Effector memory CD4-positive, alpha-beta T cell (primary cell): ENCODE results near the gene PSMG3.
A peak's percentile ranks its signal among the peaks of the same experiment; 100 is the strongest.

Source experiments
- DNase-seq, 3 donors: peaks; one replicate each; pipeline ENCODE4 v3.0.0-alpha.2; 2020
- H3K27ac ChIP-seq: 2 replicates; pipeline ENCODE4 v1.7.0; 2013; ENCODE audit warnings: mild to moderate bottlenecking, low read length, moderate library complexity; ENCODE audit not compliant: insufficient read depth, poor library complexity, severe bottlenecking
- H3K27me3 ChIP-seq: replicated peaks from 2 replicates; pipeline ENCODE4 v1.7.0; 2013; ENCODE audit warnings: mild to moderate bottlenecking, low read length; ENCODE audit not compliant: insufficient read depth, control insufficient read depth, poor library complexity, severe bottlenecking
- H3K36me3 ChIP-seq: 2 replicates; pipeline ENCODE4 v1.7.0; 2013; ENCODE audit warnings: mild to moderate bottlenecking, low read length, moderate library complexity; ENCODE audit not compliant: control insufficient read depth, insufficient read depth
- H3K4me1 ChIP-seq: 2 replicates; pipeline ENCODE4 v1.7.0; 2013; ENCODE audit warnings: low read length, mild to moderate bottlenecking; ENCODE audit not compliant: control insufficient read depth, insufficient read depth, poor library complexity, severe bottlenecking
- H3K4me3 ChIP-seq: 2 replicates; pipeline ENCODE4 v1.7.0; 2013; ENCODE audit warnings: low read length, low read depth, mild to moderate bottlenecking; ENCODE audit not compliant: insufficient read depth, poor library complexity, severe bottlenecking
- H3K9me3 ChIP-seq: 2 replicates; pipeline ENCODE4 v1.7.0; 2013; ENCODE audit warnings: mild to moderate bottlenecking, low read length, moderate library complexity; ENCODE audit not compliant: control insufficient read depth
- total RNA-seq, 3 donors: gene quantifications; one replicate each; lab custom pipeline; 2026; lab: John Stamatoyannopoulos, UW

Gene PSMG3, protein sequence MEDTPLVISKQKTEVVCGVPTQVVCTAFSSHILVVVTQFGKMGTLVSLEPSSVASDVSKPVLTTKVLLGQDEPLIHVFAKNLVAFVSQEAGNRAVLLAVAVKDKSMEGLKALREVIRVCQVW
- total RNA-seq: 18.6 to 20.9 (median 19.2) reads per million in 3 donors

DNA sequence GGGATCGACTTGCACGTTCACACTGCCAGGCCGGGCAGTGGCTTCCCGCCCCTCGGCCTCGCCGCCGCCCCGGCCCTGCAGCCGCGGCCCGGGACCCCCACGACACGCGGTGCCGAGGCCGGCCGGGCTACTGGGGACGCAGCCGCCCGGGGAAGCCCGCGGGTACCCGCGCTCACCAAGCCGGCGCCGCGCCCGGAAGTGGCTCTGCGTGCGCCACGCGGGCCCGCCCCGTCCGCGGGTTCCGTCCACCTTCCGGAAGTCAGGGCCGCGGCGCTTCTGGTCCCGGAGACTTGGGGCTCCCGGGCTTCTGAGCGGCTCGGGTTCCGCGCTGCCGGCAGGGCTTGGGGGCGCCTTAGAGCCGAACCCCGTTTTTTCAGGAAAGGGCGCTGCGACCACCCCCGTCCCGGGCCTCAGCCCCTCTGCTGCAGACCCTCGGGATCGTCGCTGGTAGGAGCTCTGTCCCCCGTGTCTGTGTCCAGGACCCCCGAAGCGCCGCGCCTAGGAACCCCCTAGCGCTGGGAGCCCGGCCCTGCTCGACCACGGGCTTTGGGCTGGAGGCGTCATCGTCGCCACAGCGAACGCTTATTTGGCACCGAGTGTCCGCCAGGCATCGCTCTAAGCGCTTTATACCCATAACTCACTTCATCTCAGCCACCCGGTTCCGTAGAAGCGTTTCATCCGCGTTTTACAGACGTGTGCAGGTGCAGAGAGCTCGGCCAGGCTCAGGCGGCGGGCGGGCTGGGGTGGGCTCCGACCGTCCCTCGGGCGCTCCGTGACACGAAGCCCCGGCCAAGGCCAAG, at the start of gene PSMG3:
PSMG3 (minus strand) TSS at position 200 of the 800 bp plus-strand sequence. CDS start 693 bp downstream, outside the sequence.
- Histone ChIP-seq H3K27ac (peak within 1 kb of the TSS; percentile 77), H3K9me3 (no peaks in the 10 kb centered on the region), H3K27me3 (no peaks in the 10 kb centered on the region), H3K36me3 (peaks cover 10% of the 10 kb centered on the region), H3K4me1 (peaks cover 15% of the 10 kb centered on the region), H3K4me3 (peak within 1 kb of the TSS; percentile 95)
- peak; percentile 67 to 77 (median 70) for DNase-seq

- Histone ChIP-seq H3K27me3 (no peaks in the 10 kb centered on the region), H3K4me1 (no peaks in the 10 kb centered on the region), H3K9me3 (no peaks in the 10 kb centered on the region), H3K27ac (no peak overlapping the region), H3K4me3 (no peak overlapping the region), H3K36me3 (no peaks in the 10 kb centered on the region)
- DNase-seq: no peak
Observed at GRCh38 chr7:1618475-1618874, 48.6 kb upstream of the PSMG3 start.

DNA sequence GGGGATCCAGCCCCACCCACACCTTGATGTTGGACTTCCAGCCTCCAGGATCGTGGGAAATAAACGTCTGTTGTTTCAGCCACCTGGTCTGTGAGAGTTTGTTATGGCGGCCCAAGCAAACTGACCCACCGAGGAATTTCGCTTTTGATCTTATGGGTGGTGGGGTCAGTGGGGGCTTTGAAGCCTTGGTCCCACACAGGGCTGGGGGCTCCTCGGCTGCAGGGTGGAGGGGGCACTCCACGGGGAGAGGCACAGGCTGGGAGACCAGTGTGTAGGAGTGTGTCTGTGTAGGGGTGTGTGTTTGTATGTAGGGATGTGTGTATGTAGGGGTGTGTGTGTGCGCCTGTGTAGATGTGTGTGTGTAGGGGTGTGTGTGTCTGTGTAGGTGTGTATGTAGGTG, 48.1 kb upstream of the PSMG3 start:
- Histone ChIP-seq H3K9me3 (no peaks in the 10 kb centered on the region), H3K27ac (no peak overlapping the region), H3K4me3 (no peak overlapping the region), H3K4me1 (no peaks in the 10 kb centered on the region), H3K36me3 (no peaks in the 10 kb centered on the region), H3K27me3 (no peaks in the 10 kb centered on the region)
- no peak for DNase-seq

DNA sequence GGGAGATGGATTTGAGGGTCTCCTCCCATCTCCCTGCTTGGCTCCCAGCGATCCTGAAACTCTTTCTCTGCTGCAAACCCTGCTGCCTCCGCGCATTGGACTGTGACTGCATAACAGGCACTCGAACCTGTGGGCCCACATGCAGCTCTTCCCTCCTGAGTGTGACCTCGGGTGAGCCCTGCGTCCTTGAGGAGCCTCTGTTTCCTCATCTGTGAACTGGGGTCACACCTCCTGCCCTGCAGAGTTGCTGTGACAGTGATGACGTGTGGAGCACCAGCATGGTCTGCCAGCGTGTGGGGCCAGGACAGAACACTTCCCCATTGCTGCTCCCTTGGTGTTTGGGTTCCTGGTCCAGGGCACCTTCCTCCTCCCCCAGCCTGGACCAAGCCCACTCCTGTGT, 46.9 kb upstream of the PSMG3 start:
- Histone ChIP-seq H3K36me3 (no peaks in the 10 kb centered on the region), H3K27ac (no peak overlapping the region), H3K4me3 (no peak overlapping the region), H3K9me3 (no peaks in the 10 kb centered on the region), H3K4me1 (no peaks in the 10 kb centered on the region), H3K27me3 (no peaks in the 10 kb centered on the region)
- DNase-seq: no peak

- H3K9me3 ChIP-seq: no peaks in the 10 kb centered on the region
Observed at GRCh38 chr7:1611708-1612241, 41.9 kb upstream of the PSMG3 start.

GRCh38 chr7:1610678-1611302, 41.0 kb upstream of the PSMG3 start:
- H3K4me3 ChIP-seq: no peak overlapping the region
- no peaks in the 10 kb centered on the region for H3K27me3 ChIP-seq
- H3K4me1 ChIP-seq: no peaks in the 10 kb centered on the region
- DNase-seq: no peak
- no peaks in the 10 kb centered on the region for H3K36me3 ChIP-seq
- H3K9me3 ChIP-seq: no peaks in the 10 kb centered on the region
- no peak overlapping the region for H3K27ac ChIP-seq

More at GRCh38 chr7:1611708-1612241, 41.9 kb upstream of the PSMG3 start:
- H3K4me1 ChIP-seq: no peaks in the 10 kb centered on the region
- no peaks in the 10 kb centered on the region for H3K27me3 ChIP-seq
- no peak for DNase-seq
- no peak overlapping the region for H3K27ac ChIP-seq
- H3K36me3 ChIP-seq: no peaks in the 10 kb centered on the region
- no peak overlapping the region for H3K4me3 ChIP-seq

GRCh38 chr7:1610013-1610677, 40.3 kb upstream of the PSMG3 start:
- Histone ChIP-seq H3K4me3 (no peak overlapping the region), H3K4me1 (no peaks in the 10 kb centered on the region), H3K27me3 (no peaks in the 10 kb centered on the region), H3K27ac (no peak overlapping the region), H3K36me3 (no peaks in the 10 kb centered on the region), H3K9me3 (no peaks in the 10 kb centered on the region)
- DNase-seq: no peak

DNA sequence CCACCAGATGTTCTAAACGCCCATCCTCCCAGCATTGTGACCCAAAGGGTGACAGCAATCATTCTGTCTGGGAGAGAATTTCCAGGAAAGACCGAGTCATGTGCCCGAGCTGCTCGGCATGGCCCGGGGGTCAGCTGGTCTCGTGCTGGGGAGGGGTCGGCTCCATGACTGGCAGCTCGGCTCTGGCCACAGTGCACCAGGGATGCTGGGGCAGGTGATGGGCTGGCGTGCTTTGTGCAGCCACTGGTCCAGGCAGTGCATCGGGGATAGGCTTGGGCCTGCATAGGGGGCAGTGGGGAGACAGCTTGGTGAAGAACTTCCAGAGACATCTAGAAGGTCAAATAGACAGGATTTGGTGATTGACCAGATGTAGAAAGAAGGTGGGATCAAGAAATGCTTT, 39.2 kb upstream of the PSMG3 start:
- no peaks in the 10 kb centered on the region for H3K4me1 ChIP-seq
- H3K27me3 ChIP-seq: no peaks in the 10 kb centered on the region
- DNase-seq: no peak
- H3K4me3 ChIP-seq: no peak overlapping the region
- no peak overlapping the region for H3K27ac ChIP-seq
- H3K36me3 ChIP-seq: no peaks in the 10 kb centered on the region
- H3K9me3 ChIP-seq: no peaks in the 10 kb centered on the region

GRCh38 chr7:1608318-1608717, 38.5 kb upstream of the PSMG3 start:
- H3K27me3 ChIP-seq: no peaks in the 10 kb centered on the region
- no peak overlapping the region for H3K27ac ChIP-seq
- H3K4me3 ChIP-seq: no peak overlapping the region
- H3K36me3 ChIP-seq: no peaks in the 10 kb centered on the region
- H3K4me1 ChIP-seq: no peaks in the 10 kb centered on the region
- DNase-seq: no peak
- no peaks in the 10 kb centered on the region for H3K9me3 ChIP-seq
